Fibroblast of lung (primary cell): ENCODE results near the gene NMT1.

Experiments used
- EZH2 ChIP-seq: IDR thresholded peaks from 2 replicates; pipeline ENCODE4 v1.5.1; 2012; ENCODE audit warnings: low read length, control low read depth, mild to moderate bottlenecking; ENCODE audit errors: missing control alignments
- TF ChIP-seq, protein P1 (sequence below), 2 donors: IDR thresholded peaks in 1 of 2; conservative IDR thresholded peaks in 1 of 2; 1 replicate in 1 of 2; 2 replicates in 1 of 2; pipeline ENCODE4 v1.5.1; 2011 to 2012; ENCODE audit warnings: low read length in 2 of 2, control low read depth in 1 of 2, inconsistent platforms in 1 of 2, low read depth in 1 of 2, mild to moderate bottlenecking in 1 of 2

DNA sequence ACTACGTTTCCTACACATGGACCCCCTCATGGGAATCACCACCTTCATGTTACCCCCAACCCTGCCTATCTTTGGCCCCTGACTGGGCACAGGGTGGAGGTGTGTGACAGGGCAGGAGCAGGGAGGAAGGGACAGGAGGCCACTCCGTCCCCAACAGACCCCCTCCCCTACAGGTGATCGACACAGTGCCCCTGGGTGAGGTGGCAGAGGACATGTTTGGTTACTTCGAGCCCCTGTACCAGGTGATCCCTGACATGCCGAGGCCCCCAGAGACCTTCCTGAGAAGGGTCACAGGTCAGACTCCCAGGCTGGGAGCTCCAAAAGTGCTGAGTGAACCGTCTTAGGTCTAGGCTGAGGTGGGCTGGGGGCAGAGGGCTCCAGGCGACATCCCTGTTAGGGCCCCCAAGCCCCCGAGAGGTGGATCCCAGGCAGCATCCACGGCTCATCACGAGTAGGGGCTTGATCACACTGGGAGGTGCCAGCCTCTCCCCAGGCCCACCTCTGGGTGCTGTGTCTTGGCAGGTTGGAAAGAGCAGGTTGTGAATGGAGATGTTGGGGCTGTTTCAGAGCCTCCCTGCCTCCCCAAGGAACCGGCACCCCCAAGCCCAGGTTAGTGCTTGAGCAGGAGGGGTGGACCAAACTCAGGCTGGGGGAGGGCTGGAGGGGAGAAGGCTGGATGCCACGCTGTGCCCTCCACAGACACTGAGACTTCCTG is 75.9 kb downstream of the NMT1 start:
- TF ChIP-seq, protein P1, sequence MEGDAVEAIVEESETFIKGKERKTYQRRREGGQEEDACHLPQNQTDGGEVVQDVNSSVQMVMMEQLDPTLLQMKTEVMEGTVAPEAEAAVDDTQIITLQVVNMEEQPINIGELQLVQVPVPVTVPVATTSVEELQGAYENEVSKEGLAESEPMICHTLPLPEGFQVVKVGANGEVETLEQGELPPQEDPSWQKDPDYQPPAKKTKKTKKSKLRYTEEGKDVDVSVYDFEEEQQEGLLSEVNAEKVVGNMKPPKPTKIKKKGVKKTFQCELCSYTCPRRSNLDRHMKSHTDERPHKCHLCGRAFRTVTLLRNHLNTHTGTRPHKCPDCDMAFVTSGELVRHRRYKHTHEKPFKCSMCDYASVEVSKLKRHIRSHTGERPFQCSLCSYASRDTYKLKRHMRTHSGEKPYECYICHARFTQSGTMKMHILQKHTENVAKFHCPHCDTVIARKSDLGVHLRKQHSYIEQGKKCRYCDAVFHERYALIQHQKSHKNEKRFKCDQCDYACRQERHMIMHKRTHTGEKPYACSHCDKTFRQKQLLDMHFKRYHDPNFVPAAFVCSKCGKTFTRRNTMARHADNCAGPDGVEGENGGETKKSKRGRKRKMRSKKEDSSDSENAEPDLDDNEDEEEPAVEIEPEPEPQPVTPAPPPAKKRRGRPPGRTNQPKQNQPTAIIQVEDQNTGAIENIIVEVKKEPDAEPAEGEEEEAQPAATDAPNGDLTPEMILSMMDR (conservative IDR thresholded peaks at IDR 0.05 in 1 of 2, IDR thresholded peaks at IDR 0.05 in 1 of 2; ENCODE audit: low read depth in 1 of 2, low read length in 2 of 2), result no peak
- no peak for TF ChIP-seq EZH2
